ENCODE results near the gene REXO5.

REXO5 gene

GRCh38 chr16:20878682-20879147, 72.4 kb downstream of the REXO5 start:
- no peak for TF ChIP-seq CTCF (IDR thresholded peaks at IDR 0.05; ENCODE audit: control insufficient read depth, extremely low read depth, insufficient read depth)
- H3K4me3 ChIP-seq (ENCODE audit: low read depth, low read length), result no peak overlapping the region
- DNase-seq (ENCODE audit: low read depth), result no peak

- no peak for DNase-seq (ENCODE audit: low read depth)
- no peak overlapping the region for H3K4me3 ChIP-seq (ENCODE audit: low read depth, low read length)
- no peak for TF ChIP-seq CTCF (IDR thresholded peaks at IDR 0.05; ENCODE audit: control insufficient read depth, extremely low read depth, insufficient read depth)
These were observed 73.1 kb downstream of the REXO5 start for GRCh38 chr16:20879175-20880040.

GRCh38 chr16:20880867-20881502, 74.7 kb downstream of the REXO5 start:
- H3K4me3 ChIP-seq (ENCODE audit: low read depth, low read length), result no peak overlapping the region
- no peak for DNase-seq (ENCODE audit: low read depth)
- TF ChIP-seq CTCF (IDR thresholded peaks at IDR 0.05; ENCODE audit: control insufficient read depth, extremely low read depth, insufficient read depth), result no peak

GRCh38 chr16:20881503-20881878, 75.2 kb downstream of the REXO5 start:
- no peak for TF ChIP-seq CTCF (IDR thresholded peaks at IDR 0.05; ENCODE audit: control insufficient read depth, extremely low read depth, insufficient read depth)
- no peak overlapping the region for H3K4me3 ChIP-seq (ENCODE audit: low read depth, low read length)
- no peak for DNase-seq (ENCODE audit: low read depth)

GRCh38 chr16:20883554-20884239, 77.4 kb downstream of the REXO5 start:
- no peak for DNase-seq (ENCODE audit: low read depth)
- no peak for TF ChIP-seq CTCF (IDR thresholded peaks at IDR 0.05; ENCODE audit: control insufficient read depth, extremely low read depth, insufficient read depth)
- H3K4me3 ChIP-seq (ENCODE audit: low read depth, low read length), result no peak overlapping the region

- DNase-seq (ENCODE audit: low read depth), result no peak
- no peak overlapping the region for H3K4me3 ChIP-seq (ENCODE audit: low read depth, low read length)
- no peak for TF ChIP-seq CTCF (IDR thresholded peaks at IDR 0.05; ENCODE audit: control insufficient read depth, extremely low read depth, insufficient read depth)
These were observed 77.9 kb downstream of the REXO5 start for GRCh38 chr16:20884240-20884556.
